Transverse colon (tissue), 4 donors: ENCODE data around the gene CD9. TPM values are rescaled to one million over a fixed set of nuclear protein-coding genes. Genes with fewer than 3 reads are reported as not detected.
A peak's percentile ranks its signal among the peaks of the same experiment; 100 is the strongest.

Experiments used
- DNase-seq: peaks from one replicate; pipeline ENCODE4 v3.0.0-alpha.2; 2019
- H3K27ac ChIP-seq, 4 donors: fragments of 200-600 bp; sonication (generic); 2 replicates each; pipeline ENCODE4 v1.5.1; 2016 to 2018; ENCODE audit warnings: inconsistent platforms in 4 of 4
- H3K27me3 ChIP-seq: fragments of 200-600 bp; sonication (generic); 2 replicates; pipeline ENCODE4 v1.5.1; 2017; ENCODE audit warnings: inconsistent platforms
- H3K36me3 ChIP-seq, 4 donors: fragments of 200-600 bp; sonication (generic); 2 replicates each; pipeline ENCODE4 v1.5.1; 2017 to 2019; ENCODE audit warnings: inconsistent platforms in 4 of 4
- H3K4me1 ChIP-seq, 4 donors: fragments of 200-600 bp; sonication (generic); 2 replicates each; pipeline ENCODE4 v1.5.1; 2017 to 2020; ENCODE audit warnings: inconsistent platforms in 4 of 4
- H3K4me3 ChIP-seq, 4 donors: fragments of 200-600 bp; sonication (generic); 1 replicate in 1 of 4; 2 replicates in 3 of 4; pipeline versions ENCODE4 v1.5.1 to v1.6.1; 2017 to 2019; ENCODE audit warnings: inconsistent platforms in 4 of 4
- H3K9me3 ChIP-seq, 2 donors: fragments of 200-600 bp; sonication (generic); 2 replicates each; pipeline ENCODE4 v1.5.1; 2017 to 2019; ENCODE audit warnings: inconsistent platforms in 2 of 2
- CTCF ChIP-seq, 5 experiments: fragments of 200-600 bp in 3 of 5; fragments of 450-650 bp in 2 of 5; sonication (generic) in 3 of 5; IDR thresholded peaks; 1 replicate in 2 of 5; 2 replicates in 3 of 5; pipeline ENCODE4 v1.5.1; 2016 to 2017; ENCODE audit warnings: antibody characterized with exemption in 5 of 5, inconsistent platforms in 3 of 5, mild to moderate bottlenecking in 2 of 5, moderate library complexity in 1 of 5
- EP300 ChIP-seq: sonication (generic); formaldehyde crosslinking; IDR thresholded peaks from one replicate; pipeline ENCODE4 v1.6.1; 2017; ENCODE audit warnings: antibody characterized with exemption, low read depth
- POLR2A ChIP-seq: fragments of 450-650 bp; IDR thresholded peaks from one replicate; pipeline ENCODE4 v1.6.1; 2016; ENCODE audit warnings: antibody characterized with exemption, mild to moderate bottlenecking, moderate library complexity
- POLR2AphosphoS5 ChIP-seq, 3 donors: sonication (generic); formaldehyde crosslinking; IDR thresholded peaks; one replicate each; pipeline ENCODE4 v1.6.1; 2016; ENCODE audit warnings: antibody characterized with exemption in 3 of 3
- WGBS, 2 donors: methylation state at CpG; one replicate each; pipeline ENCODE4 v1.1.5; 2018; ENCODE audit warnings: low coverage in 1 of 2; 5-methylcytosine and 5-hydroxymethylcytosine counted together
- in situ Hi-C, 4 donors: fragments of 200-750 bp; cut with MboI; loops; one replicate each; pipeline versions ENCODE4 v1.15.0 to v1.15.1; 2017; ENCODE audit warnings: low sequenced_read_pairs in 3 of 4, low pct_ligation_motif_present in 1 of 4, low pct_unique_long_range_greater_than_20kb in 1 of 4
- intact Hi-C: fragments of 100-400 bp; cut with DNase I; formaldehyde crosslinking; loops from one replicate; pipeline ENCODE4 v1.15.1; 2023; ENCODE audit warnings: low total_unique reads
- total RNA-seq, 4 donors: library from RNA; depleted of rRNA; stranded (reverse); fragments of >200 nt; gene quantifications; one replicate each; pipeline ENCODE4 v1.1.0, GENCODE V29; 2016

The CD9 gene
- total RNA-seq, 4 donors from 2014 or later = 207 to 668 (median 481) TPM

GRCh38 chr12:6192604-6193380 lies 7.4 kb upstream of the CD9 start:
- Histone ChIP-seq H3K4me3 (no peak overlapping the region), H3K36me3 (no peaks in the 10 kb centered on the region), H3K27me3 (no peaks in the 10 kb centered on the region), H3K9me3 (no peaks in the 10 kb centered on the region), H3K27ac (no peak overlapping the region), H3K4me1 (peaks cover 7 to 20% (median 16%) of the 10 kb centered on the region in 4 donors)
- intact Hi-C loops = no loop called here
- in situ Hi-C loops = loop anchor here in 2 of 4 donors (10.0 to 25.0 kb wide), 3 partner anchors 92 to 130 kb away; no protein-coding TSS in a partner anchor
- WGBS, 2 donors = 87 to 92% methylated on average over 3 to 13 of the region's 13 CpGs
- no peak for DNase-seq
- TF ChIP-seq POLR2A (no peak), CTCF (IDR thresholded peaks at IDR 0.05) (no peak)

GRCh38 chr12:6193853-6194815 lies 6.1 kb upstream of the CD9 start:
- TF ChIP-seq POLR2AphosphoS5 (IDR thresholded peaks at IDR 0.05) = no peak
- TF ChIP-seq EP300 = no peak
- no peak for TF ChIP-seq POLR2A
- TF ChIP-seq CTCF (IDR thresholded peaks at IDR 0.05) = no peak
- H3K27me3 ChIP-seq = no peaks in the 10 kb centered on the region
- H3K9me3 ChIP-seq = no peaks in the 10 kb centered on the region
- peaks cover 11 to 33% (median 28%) of the 10 kb centered on the region in 4 donors for H3K4me1 ChIP-seq
- no peak overlapping the region for H3K27ac ChIP-seq
- H3K36me3 ChIP-seq = no peaks in the 10 kb centered on the region
- DNase-seq = peak; percentile 56
- WGBS, 2 donors = 68 to 69% methylated on average over 4 to 19 of the region's 19 CpGs
- intact Hi-C loops = loop anchor here (2.0 kb wide), 1 partner anchor 91 kb away; no protein-coding TSS in a partner anchor
- in situ Hi-C loops = loop anchor here in 2 of 4 donors (10.0 to 25.0 kb wide), 3 partner anchors 91 to 132 kb away; no protein-coding TSS in a partner anchor
- H3K4me3 ChIP-seq = no peak overlapping the region

GRCh38 chr12:6195665-6196535 lies 4.3 kb upstream of the CD9 start:
- Histone ChIP-seq H3K27ac (peak overlapping the region; percentile 93 to 99 (median 95)), H3K36me3 (no peaks in the 10 kb centered on the region), H3K4me3 (no peak overlapping the region), H3K9me3 (no peaks in the 10 kb centered on the region), H3K4me1 (peaks cover 11 to 40% (median 36%) of the 10 kb centered on the region in 4 donors), H3K27me3 (no peaks in the 10 kb centered on the region)
- in situ Hi-C loops = loop anchor here in 3 of 4 donors (5.0 to 25.0 kb wide), 4 partner anchors 81 to 134 kb away; no protein-coding TSS in a partner anchor
- 26 to 44% methylated on average over 7 to 10 of the region's 10 CpGs for WGBS, 2 donors
- DNase-seq = peak; percentile 92
- peak; percentile 89 to 99 (median 93) for TF ChIP-seq CTCF (IDR thresholded peaks at IDR 0.05)
- no peak for TF ChIP-seq POLR2A
- peak in 2 of 3 donors; percentile 28 to 51 for TF ChIP-seq POLR2AphosphoS5 (IDR thresholded peaks at IDR 0.05)
- peak; percentile 69 for TF ChIP-seq EP300
- intact Hi-C loops = loop anchor here (2.0 to 5.0 kb wide), 2 partner anchors 36 to 89 kb away; no protein-coding TSS in a partner anchor
